Dermis blood vessel endothelial cell (primary cell): ENCODE results near the gene MED26. TPM values are rescaled to one million over a fixed set of nuclear protein-coding genes. Genes with fewer than 3 reads are reported as not detected.

Experiments
- DNase-seq: peaks from one replicate; pipeline ENCODE4 v3.0.0; 2010
- total RNA-seq: library from RNA; depleted of rRNA; stranded (reverse); fragments of >200 nt; gene quantifications from 2 replicates; pipeline ENCODE4 v1.2.3, GENCODE V29; 2014

The MED26 gene
- total RNA-seq, 1 donor from 2014 or later = 5.3 TPM

GRCh38 chr19:16535381-16535780, 92.6 kb downstream of the MED26 start:
- DNase-seq = no peak

- no peak for DNase-seq
Observed at GRCh38 chr19:16532440-16533234, 95.4 kb downstream of the MED26 start.

- no peak for DNase-seq
Observed at GRCh38 chr19:16531380-16531669, 96.7 kb downstream of the MED26 start.

- DNase-seq = no peak
Observed at GRCh38 chr19:16530540-16531379, 97.2 kb downstream of the MED26 start.

GRCh38 chr19:16529466-16530144, 98.4 kb downstream of the MED26 start:
- DNase-seq = no peak

- DNase-seq = peak; percentile 62
Observed at GRCh38 chr19:16527971-16528521, 100.0 kb downstream of the MED26 start.

GRCh38 chr19:16527334-16527935, 100.6 kb downstream of the MED26 start:
- DNase-seq = no peak

- DNase-seq = no peak
Observed at GRCh38 chr19:16525751-16526481, 102.1 kb downstream of the MED26 start.

GRCh38 chr19:16524991-16525734, 102.8 kb downstream of the MED26 start:
- DNase-seq = no peak

Other genes with a start within 250 kb of the MED26 start
- gene EPS15L1, start 156.2 kb downstream of the MED26 start, total RNA-seq = 8.7 and 11.8 TPM in 2 replicates
- not detected in 2 replicates for gene CALR3, start 132.0 kb downstream of the MED26 start, total RNA-seq
- gene C19orf44, start 131.8 kb downstream of the MED26 start, total RNA-seq = 3.1 and 5.3 TPM in 2 replicates
- 2.7 and 10.3 TPM in 2 replicates for gene CHERP, start 85.8 kb downstream of the MED26 start, total RNA-seq
- gene SLC35E1, start 55.8 kb downstream of the MED26 start, total RNA-seq = 24.5 and 34.1 TPM in 2 replicates
- gene SMIM7, start 31.9 kb upstream of the MED26 start, total RNA-seq = 58.0 and 108 TPM in 2 replicates
- 2.0 and 2.7 TPM in 2 replicates for gene TMEM38A, start 32.9 kb upstream of the MED26 start, total RNA-seq
- under 0.01 TPM in 1 of 2 replicates, not detected in the other for gene NWD1, start 91.6 kb upstream of the MED26 start, total RNA-seq
- 38.5 and 43.0 TPM in 2 replicates for gene SIN3B, start 201.2 kb upstream of the MED26 start, total RNA-seq